GM12878 (cell line): Measurements from ENCODE around the gene PXMP2. TPM values are rescaled to one million over a fixed set of nuclear protein-coding genes. Genes with fewer than 3 reads are reported as not detected.

Experiments
- ATAC-seq: fragments of 200-7000 bp; cut with Tn5 transposase; 3 replicates; pipeline ENCODE4 v1.9.1; 2020; ENCODE audit warnings: mild to moderate bottlenecking, moderate library complexity
- BruUV-seq: library from RNA; stranded (reverse); fragments of 400-500 nt; replicated peaks from 2 replicates; lab custom pipeline; 2021; lab: Mats Ljungman, UMichigan
- CTCF ChIA-PET: fragments of 300-600 bp; sonication (Branson Sonifier 250); formaldehyde crosslinking; extraction: SDS; loops from one replicate; lab custom pipeline; 2021; ENCODE audit warnings: inconsistent platforms; lab: Yijun Ruan, JAX
- POLR2A ChIA-PET: fragments of 350-600 bp; formaldehyde crosslinking; extraction: SDS; loops from one replicate; lab custom pipeline; 2021; ENCODE audit warnings: inconsistent platforms; lab: Charles Lee
- RAD21 ChIA-PET: fragments of 300-600 bp; sonication (Branson Sonifier 250); formaldehyde crosslinking; loops from one replicate; lab custom pipeline; 2023; ENCODE audit warnings: antibody characterized with exemption; ENCODE audit not compliant: unreplicated experiment; lab: Charles Lee
- SMC1A ChIA-PET: fragments of 300-600 bp; sonication (Branson Sonifier 250); formaldehyde crosslinking; loops from one replicate; lab custom pipeline; 2023; ENCODE audit not compliant: unreplicated experiment, uncharacterized antibody; lab: Charles Lee
- DNase-seq: peaks from one replicate; pipeline ENCODE4 v3.0.0-alpha.2; 2011; ENCODE audit warnings: low read depth, low spot score
- FAIRE-seq: peaks from 3 replicates; lab custom pipeline; 2011; peaks lifted over from hg19 to GRCh38; lab: Jason Lieb, UNC
- H2AFZ ChIP-seq: 2 replicates; pipeline ENCODE4 v1.6.0; 2011; ENCODE audit warnings: low read depth, low read length, control low read depth; ENCODE audit not compliant: control insufficient read depth
- H3K27ac ChIP-seq: 2 replicates; pipeline ENCODE4 v1.5.1; 2011; ENCODE audit warnings: control low read depth; ENCODE audit not compliant: control insufficient read depth, insufficient read depth
- H3K27me3 ChIP-seq, 2 experiments: replicated peaks in 1 of 2; 2 replicates each; pipeline versions ENCODE4 v1.6.0 to v1.6.1; 2011; ENCODE audit warnings: low read length in 1 of 2; ENCODE audit not compliant: control insufficient read depth in 2 of 2, insufficient read depth in 2 of 2
- H3K36me3 ChIP-seq, 2 experiments: 2 replicates each; pipeline ENCODE4 v1.5.1; 2011; ENCODE audit warnings: low read length in 1 of 2; ENCODE audit not compliant: control insufficient read depth in 2 of 2, insufficient read depth in 2 of 2
- H3K4me1 ChIP-seq: 2 replicates; pipeline ENCODE4 v1.6.1; 2011; ENCODE audit warnings: mild to moderate bottlenecking, low read length, moderate library complexity, mixed read lengths; ENCODE audit not compliant: control insufficient read depth, insufficient read depth
- H3K4me2 ChIP-seq: 2 replicates; pipeline ENCODE4 v1.6.0; 2011; ENCODE audit warnings: control low read depth; ENCODE audit not compliant: control insufficient read depth, insufficient read depth
- H3K4me3 ChIP-seq: fragments of 200-600 bp; sonication (generic); 2 replicates; pipeline ENCODE4 v1.5.1; 2016
- H3K79me2 ChIP-seq: 2 replicates; pipeline ENCODE4 v1.6.0; 2011; ENCODE audit warnings: low read length; ENCODE audit not compliant: control insufficient read depth, insufficient read depth
- H3K9ac ChIP-seq: 2 replicates; pipeline ENCODE4 v1.8.0; 2011; ENCODE audit warnings: low read length, control low read depth, mixed read lengths; ENCODE audit not compliant: control insufficient read depth, insufficient read depth
- H3K9me3 ChIP-seq: replicated peaks from 3 replicates; pipeline ENCODE4 v1.5.1; 2011; ENCODE audit warnings: mild to moderate bottlenecking, low read length; ENCODE audit not compliant: control insufficient read depth, insufficient read depth
- H4K20me1 ChIP-seq: 2 replicates; pipeline ENCODE4 v1.6.0; 2011; ENCODE audit not compliant: control insufficient read depth, insufficient read depth
- BMI1 ChIP-seq: fragments of 450-650 bp; IDR thresholded peaks from 2 replicates; pipeline ENCODE4 v1.6.1; 2016; ENCODE audit warnings: mild to moderate bottlenecking, moderate library complexity, borderline replicate concordance
- CBX5 ChIP-seq: sonication (generic); IDR thresholded peaks from 2 replicates; pipeline ENCODE4 v1.6.1; 2016; ENCODE audit warnings: low read depth, moderate library complexity, mild to moderate bottlenecking, inconsistent platforms
- HSF1 ChIP-seq: fragments of 150-350 bp; IDR thresholded peaks from 2 replicates; pipeline ENCODE4 v1.6.1; 2014; ENCODE audit warnings: mild to moderate bottlenecking, low read depth, low read length
- IKZF1 ChIP-seq: fragments of 450-650 bp; conservative IDR thresholded peaks from 2 replicates; pipeline ENCODE4 v1.6.1; 2017; ENCODE audit warnings: antibody characterized with exemption, mild to moderate bottlenecking
- IRF5 ChIP-seq: fragments of 450-650 bp; IDR thresholded peaks from 2 replicates; pipeline ENCODE4 v1.6.1; 2017; ENCODE audit warnings: borderline replicate concordance
- JUND ChIP-seq: IDR thresholded peaks from 2 replicates; pipeline ENCODE4 v1.6.1; 2012; ENCODE audit warnings: low read depth, mild to moderate bottlenecking, low read length, improper control_type of control experiment, moderate library complexity
- KLF5 ChIP-seq: fragments of 450-650 bp; IDR thresholded peaks from 2 replicates; pipeline ENCODE4 v1.6.1; 2014; ENCODE audit warnings: mild to moderate bottlenecking; ENCODE audit not compliant: partially characterized antibody
- LARP7 ChIP-seq: fragments of 450-650 bp; IDR thresholded peaks from 2 replicates; pipeline ENCODE4 v1.6.1; 2017; ENCODE audit warnings: mild to moderate bottlenecking
- NFXL1 ChIP-seq: fragments of 450-650 bp; IDR thresholded peaks from 2 replicates; pipeline ENCODE4 v1.6.1; 2017; ENCODE audit warnings: antibody characterized with exemption, mild to moderate bottlenecking, borderline replicate concordance
- NRF1 ChIP-seq: conservative IDR thresholded peaks from 2 replicates; pipeline ENCODE4 v1.6.1; 2011; ENCODE audit warnings: mild to moderate bottlenecking, low read depth, low read length, improper control_type of control experiment
- RAD51 ChIP-seq: fragments of 450-650 bp; IDR thresholded peaks from 2 replicates; pipeline ENCODE4 v1.6.1; 2016; ENCODE audit warnings: moderate library complexity, mild to moderate bottlenecking, inconsistent platforms
- SMC3 ChIP-seq: IDR thresholded peaks from 2 replicates; pipeline ENCODE4 v1.6.1; 2011; ENCODE audit warnings: low read length, improper control_type of control experiment, borderline replicate concordance
- TARDBP ChIP-seq: IDR thresholded peaks from 2 replicates; pipeline ENCODE4 v1.6.1; 2016; ENCODE audit warnings: borderline replicate concordance
- ZNF274 ChIP-seq: IDR thresholded peaks from one replicate; pipeline ENCODE4 v1.8.0; 2011; ENCODE audit not compliant: insufficient read length, insufficient read depth
- WGBS: methylation state at CpG from one replicate; pipeline ENCODE4 v1.1.6; 2016; ENCODE audit warnings: low lambda C conversion rate; ENCODE audit not compliant: insufficient replicate concordance, insufficient coverage; ENCODE audit errors: missing lambda C conversion rate; 5-methylcytosine and 5-hydroxymethylcytosine counted together
- in situ Hi-C: fragments of 300-500 bp; cut with MboI; formaldehyde crosslinking; loops from 9 replicates; pipeline ENCODE4 v1.14.3; 2018; ENCODE audit warnings: mixed read lengths
- intact Hi-C: fragments of 100-400 bp; cut with micrococcal nuclease; formaldehyde crosslinking; loops from one replicate; pipeline ENCODE4 v1.14.2; 2022; ENCODE audit not compliant: unreplicated experiment
- polyA plus RNA-seq, 11 experiments: library from polyadenylated mRNA; depleted of rRNA in 4 of 11; unstranded in 6 of 11; stranded (reverse) in 5 of 11; fragments of >200 nt; fragmentation: Nextera tagmentation in 4 of 11; fragmentation: Illumina TruSeq in 1 of 11; extraction: Ambion mirVana in 4 of 11; extraction: Trizol in 1 of 11; gene quantifications; 1 replicate in 1 of 11; 2 replicates in 10 of 11; pipeline versions ENCODE4 v1.2.1 to v1.2.3, GENCODE V29; 2011 to 2016; ENCODE audit warnings: inconsistent platforms in 2 of 11, missing spikeins in 2 of 11, low read depth in 1 of 11
- total RNA-seq, 4 experiments: library from RNA; depleted of rRNA in 3 of 4; stranded (reverse); fragments of >200 nt in 3 of 4; fragmentation: Illumina TruSeq in 1 of 4; extraction: Trizol in 1 of 4; gene quantifications; 2 replicates each; pipeline versions ENCODE4 v1.2.1 to v1.2.3, GENCODE V29; 2013 to 2021
- TF ChIP-seq, protein P1 (sequence below): IDR thresholded peaks from 2 replicates; pipeline ENCODE4 v1.6.1; 2012; ENCODE audit warnings: low read depth, low read length, improper control_type of control experiment

Gene PXMP2
- total and polyA plus RNA-seq, 10 of the 15 experiments (the other 5 are each of a cell fraction or from before 2014, with no cell fraction given): 4.0 to 97.8 (median 42.0) TPM

GRCh38 chr12:132723764-132724140 is 36.4 kb downstream of the PXMP2 start:
- ATAC-seq (no peak), FAIRE-seq (no peak), DNase-seq (no peak)
- no peak for TF ChIP-seq NRF1
- TF ChIP-seq LARP7: no peak
- TF ChIP-seq KLF5: no peak
- TF ChIP-seq, protein P1, sequence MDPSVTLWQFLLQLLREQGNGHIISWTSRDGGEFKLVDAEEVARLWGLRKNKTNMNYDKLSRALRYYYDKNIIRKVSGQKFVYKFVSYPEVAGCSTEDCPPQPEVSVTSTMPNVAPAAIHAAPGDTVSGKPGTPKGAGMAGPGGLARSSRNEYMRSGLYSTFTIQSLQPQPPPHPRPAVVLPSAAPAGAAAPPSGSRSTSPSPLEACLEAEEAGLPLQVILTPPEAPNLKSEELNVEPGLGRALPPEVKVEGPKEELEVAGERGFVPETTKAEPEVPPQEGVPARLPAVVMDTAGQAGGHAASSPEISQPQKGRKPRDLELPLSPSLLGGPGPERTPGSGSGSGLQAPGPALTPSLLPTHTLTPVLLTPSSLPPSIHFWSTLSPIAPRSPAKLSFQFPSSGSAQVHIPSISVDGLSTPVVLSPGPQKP: no peak
- TF ChIP-seq RAD51: no peak
- no peak for TF ChIP-seq TARDBP
- no peak for TF ChIP-seq ZNF274
- TF ChIP-seq IRF5: no peak
- no peak for TF ChIP-seq SMC3
- TF ChIP-seq HSF1: no peak
- no peak for TF ChIP-seq IKZF1
- TF ChIP-seq CBX5: no peak
- TF ChIP-seq NFXL1: no peak
- no peak for TF ChIP-seq JUND
- TF ChIP-seq BMI1: no peak
- RAD21 ChIA-PET: no interaction called here
- Histone ChIP-seq H3K27me3 (no peaks in the 10 kb centered on the region), H3K4me3 (no peak overlapping the region), H2AFZ (no peak overlapping the region), H3K79me2 (no peaks in the 10 kb centered on the region), H3K4me2 (no peak overlapping the region), H3K9me3 (no peaks in the 10 kb centered on the region; the same call in 2 of the 3 replicates), H3K36me3 (peaks cover 39 to 45% of the 10 kb centered on the region in 2 experiments), H4K20me1 (0 out of 2 replicates have a peak, but pooled peaks cover 8% of the 10 kb centered on the region), H3K4me1 (no peaks in the 10 kb centered on the region), H3K27ac (no peak overlapping the region), H3K9ac (no peak overlapping the region)
- BruUV-seq: no TSS peak
- SMC1A ChIA-PET: no interaction called here
- POLR2A ChIA-PET: no interaction called here
- 70% methylated on average over 2 of the region's 2 CpGs for WGBS
- intact Hi-C loops (no loop called here), in situ Hi-C loops (no loop called here)
- CTCF ChIA-PET: no interaction called here
